ENCODE measurements around the gene GPR15.

Gene GPR15

DNA sequence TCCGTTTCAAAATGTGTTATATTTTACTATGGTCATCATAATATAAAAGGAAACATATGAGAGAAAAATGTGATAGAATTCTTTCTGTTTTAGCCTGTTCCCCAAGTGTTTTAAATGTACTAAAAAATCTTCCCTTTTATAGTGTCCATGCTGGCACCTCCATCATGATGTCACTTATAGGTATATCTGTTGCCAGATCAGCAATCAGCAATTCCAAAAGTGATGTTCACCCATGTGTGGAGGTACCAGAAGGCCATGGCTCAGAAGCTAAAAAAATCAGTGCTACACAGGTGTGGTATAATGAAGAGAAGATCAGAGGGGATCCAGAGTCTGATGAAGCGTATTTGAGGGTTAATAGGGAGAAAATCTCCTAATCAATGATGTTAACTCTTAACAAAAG is 1.1 kb upstream of the GPR15 start:
- no peak for DNase-seq

DNA sequence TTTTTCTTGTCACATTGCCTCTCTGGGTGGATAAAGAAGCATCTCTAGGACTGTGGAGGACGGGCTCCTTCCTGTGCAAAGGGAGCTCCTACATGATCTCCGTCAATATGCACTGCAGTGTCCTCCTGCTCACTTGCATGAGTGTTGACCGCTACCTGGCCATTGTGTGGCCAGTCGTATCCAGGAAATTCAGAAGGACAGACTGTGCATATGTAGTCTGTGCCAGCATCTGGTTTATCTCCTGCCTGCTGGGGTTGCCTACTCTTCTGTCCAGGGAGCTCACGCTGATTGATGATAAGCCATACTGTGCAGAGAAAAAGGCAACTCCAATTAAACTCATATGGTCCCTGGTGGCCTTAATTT is 478 bp downstream of the GPR15 start:
- DNase-seq = no peak

DNA sequence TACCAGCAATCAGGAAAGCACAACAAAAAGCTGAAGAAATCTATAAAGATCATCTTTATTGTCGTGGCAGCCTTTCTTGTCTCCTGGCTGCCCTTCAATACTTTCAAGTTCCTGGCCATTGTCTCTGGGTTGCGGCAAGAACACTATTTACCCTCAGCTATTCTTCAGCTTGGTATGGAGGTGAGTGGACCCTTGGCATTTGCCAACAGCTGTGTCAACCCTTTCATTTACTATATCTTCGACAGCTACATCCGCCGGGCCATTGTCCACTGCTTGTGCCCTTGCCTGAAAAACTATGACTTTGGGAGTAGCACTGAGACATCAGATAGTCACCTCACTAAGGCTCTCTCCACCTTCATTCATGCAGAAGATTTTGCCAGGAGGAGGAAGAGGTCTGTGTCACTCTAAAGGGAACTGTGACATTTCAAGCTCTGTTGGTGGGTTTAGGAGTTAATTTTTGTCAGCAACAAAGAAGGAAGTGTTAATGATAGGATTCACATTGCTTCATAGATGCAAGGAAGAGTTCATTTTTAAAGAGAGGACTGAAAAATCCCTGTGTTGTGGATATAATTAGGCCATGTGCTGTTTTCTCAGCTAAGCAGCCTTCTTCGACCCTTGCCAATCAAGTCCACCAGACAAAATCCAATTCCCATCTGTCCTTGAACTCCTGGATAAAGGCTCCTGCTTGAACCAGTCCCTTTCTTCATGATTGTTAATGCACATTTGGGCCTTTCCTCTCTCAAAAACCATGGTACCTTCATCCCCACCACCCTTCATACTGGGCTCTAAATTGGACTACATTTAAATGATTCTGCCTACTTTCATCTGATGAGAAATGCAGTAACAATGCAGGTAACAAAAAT is 1.2 kb downstream of the GPR15 start:
- no peak for DNase-seq

DNA sequence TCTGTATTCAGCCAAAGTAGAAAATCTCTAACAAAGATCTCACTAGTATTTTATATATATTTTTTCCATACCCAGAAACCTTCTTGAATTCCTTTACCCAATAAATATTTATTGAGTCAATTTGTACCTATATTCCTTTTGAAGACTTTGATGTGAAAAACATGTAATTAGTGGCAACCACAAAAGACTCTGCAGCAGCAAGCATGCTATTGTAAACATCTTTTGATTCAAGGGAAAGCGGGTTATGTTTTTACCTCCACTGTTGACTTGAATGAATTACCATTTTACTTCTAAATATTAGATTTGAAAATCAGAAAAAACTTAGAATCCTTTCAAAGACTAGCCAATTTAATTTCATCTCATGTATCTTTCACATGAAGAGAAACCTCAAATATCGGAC is 2.4 kb downstream of the GPR15 start:
- DNase-seq = no peak

DNA sequence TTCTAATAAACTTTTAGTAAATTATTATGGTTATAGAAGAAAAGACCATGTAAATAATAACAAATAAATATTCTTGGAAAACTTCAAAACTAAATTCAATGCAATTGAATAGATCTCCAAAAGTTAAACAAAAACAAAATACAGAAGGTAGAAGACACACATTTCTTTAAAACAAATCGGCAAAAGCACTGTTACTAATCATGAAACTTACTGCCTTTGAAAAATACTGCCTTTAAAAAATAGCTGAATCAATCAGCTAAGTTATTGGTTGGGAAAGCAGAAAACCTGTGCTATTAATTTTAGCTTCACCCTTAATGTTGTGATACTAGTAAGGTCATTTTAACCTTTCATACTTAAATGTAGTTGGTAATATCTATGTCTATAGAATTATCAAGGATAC is 3.0 kb downstream of the GPR15 start:
- DNase-seq = no peak

DNA sequence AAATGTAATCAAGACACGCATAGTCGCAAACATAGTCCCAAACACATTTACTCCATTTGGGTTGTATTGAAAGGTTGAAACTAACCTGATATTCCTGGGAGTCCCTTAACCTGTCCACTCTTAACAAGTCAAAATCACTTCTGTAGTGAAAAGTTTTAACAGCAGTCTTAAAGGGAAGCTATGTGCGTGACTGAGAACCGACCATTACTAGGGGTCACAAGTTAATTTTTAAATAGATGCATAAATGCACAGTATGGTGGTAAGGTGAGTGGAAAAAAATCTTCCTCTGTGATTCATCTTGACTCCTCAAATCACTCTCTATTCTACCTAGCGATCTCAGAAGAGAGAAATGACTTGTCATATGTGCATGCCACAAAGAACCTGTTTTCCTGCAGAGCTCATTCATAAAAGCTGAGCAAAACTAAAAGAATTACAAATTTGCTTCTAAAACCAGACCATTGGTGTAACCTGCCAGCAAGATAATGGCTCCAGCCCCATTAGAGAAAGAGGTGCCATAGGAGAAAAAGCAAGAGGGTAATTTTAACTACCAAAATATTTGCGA is 4.8 kb downstream of the GPR15 start:
- DNase-seq = no peak

DNA sequence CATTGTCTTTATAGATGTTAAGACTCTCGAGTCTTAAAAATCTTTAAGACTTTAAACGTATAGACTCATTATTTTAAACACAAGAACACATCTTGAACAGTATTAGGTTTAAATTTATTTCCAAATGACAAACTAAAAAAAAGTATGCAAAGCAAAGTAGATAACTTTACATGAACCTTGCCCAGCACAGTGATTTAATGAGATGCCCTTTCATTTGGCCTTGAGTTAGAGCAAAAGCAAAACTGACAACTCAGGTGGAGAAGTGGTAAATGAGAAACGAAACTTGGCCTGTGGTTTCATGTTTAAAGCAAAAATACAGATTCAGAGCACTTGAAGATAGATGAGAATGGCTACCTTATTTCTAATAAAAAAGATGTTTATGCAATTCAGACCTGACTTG is 8.6 kb downstream of the GPR15 start:
- DNase-seq = no peak

DNA sequence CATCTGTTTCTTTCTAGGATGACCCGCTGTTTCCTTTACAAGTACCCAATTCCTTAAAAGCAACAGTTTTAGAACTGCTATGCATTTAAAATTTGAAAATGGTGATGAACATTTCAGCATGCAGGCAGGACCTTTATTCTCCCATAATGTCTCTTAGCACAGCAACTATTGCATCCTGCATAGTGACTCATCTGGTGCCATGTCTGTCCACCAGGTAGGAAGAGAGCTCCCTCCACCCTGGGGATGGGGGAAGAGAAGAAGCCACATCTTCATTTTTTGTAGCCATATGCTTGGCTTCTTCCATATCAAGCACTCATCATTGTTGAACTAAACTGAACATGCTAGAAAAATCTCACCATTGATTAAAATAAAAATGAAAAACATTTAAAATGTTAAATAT is 9.9 kb downstream of the GPR15 start:
- DNase-seq = no peak

DNA sequence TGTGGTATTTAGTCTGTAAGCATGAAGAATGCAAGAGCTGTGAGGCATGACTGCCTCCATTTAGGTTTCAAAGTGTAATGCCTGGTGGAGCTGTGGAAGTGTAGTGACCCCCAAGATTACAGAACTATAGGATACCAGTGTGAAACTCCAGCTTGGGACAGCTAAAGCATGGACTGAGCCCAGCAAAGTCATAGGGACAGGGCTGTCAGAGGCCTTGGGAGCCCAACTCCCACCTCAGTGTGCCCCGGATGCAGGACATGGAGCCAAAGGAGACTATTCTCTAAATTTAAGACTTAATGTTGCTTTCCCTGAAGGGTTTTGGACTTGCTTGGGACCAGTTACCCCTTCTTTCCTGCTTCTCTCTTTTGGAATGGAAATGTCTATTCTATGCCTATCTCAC is 10.8 kb downstream of the GPR15 start:
- no peak for DNase-seq

DNA sequence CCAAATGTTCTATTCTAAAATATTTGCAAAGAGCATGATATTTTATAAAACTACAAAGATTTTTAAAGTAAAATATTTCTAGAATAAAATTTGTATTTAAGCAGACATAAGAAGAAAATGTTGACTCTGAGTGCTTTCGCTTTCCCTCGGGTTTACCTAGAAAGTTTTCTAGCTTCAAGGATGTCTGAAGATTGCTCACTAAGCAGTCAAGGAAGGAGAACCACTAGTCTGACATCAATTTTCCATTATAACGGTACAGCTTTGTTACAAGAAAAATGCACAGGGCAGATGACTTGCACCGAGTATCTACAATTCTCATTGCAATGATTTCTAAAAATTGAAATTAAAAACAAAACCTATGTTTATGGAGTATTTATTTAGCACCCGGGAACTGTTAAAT is 14.2 kb downstream of the GPR15 start:
- DNase-seq = no peak

DNA sequence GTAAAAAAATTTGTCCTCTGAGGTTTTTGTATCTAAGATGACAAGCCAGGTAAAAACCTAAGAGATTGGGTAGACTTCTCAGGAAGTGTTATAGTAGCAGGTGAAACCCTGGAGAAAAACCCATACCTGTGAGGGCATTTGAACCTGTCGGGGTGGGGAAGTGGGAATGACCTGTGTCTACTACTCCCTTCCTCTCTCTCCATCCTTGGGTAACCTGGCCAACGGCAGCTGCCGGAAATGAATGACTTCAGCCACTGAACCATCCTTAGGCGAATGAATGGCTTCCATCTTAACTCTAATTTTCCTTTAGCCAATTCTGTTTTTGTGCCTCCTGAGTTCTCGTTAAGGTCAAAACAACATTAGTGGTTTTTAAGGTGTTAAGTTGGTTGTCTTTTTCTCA is 16.8 kb downstream of the GPR15 start:
- no peak for DNase-seq

DNA sequence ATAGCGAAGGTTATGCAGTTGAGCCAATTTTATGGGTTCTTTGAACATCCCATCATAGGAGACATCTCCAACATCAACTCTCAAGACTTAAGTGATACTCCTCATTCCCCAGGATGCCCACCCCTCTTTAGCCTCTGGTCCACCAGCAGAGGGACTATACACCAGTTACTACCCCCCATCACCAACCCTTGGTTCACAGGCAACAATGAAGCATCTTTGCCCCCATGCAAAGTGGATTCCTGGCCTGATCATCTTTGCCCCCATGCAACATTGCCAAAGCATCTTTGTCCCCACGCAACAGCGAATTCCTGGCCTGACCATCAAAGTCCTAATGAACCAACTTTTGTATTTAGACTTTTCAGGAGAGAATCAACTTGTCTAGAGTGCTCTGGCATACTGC is 19.1 kb downstream of the GPR15 start:
- no peak for DNase-seq

DNA sequence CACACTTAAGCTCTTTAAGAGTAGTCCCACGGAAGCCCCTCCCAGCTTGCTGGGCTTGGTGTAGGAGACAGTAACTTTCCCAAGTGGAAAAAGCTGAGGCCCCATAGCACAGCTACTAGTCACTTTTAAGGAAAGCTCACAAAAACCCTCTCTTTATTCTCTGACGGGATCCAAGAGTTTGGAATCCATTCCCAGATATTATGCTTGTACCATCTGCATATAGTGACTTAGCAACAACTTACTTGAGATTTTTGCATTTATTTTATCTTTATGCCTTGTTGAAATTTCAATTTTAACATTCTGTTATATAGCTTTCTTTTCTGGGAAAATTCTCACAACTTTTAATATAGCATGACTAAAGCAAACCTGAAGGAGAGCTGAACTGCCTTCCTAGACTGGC is 19.5 kb downstream of the GPR15 start:
- no peak for DNase-seq

DNA sequence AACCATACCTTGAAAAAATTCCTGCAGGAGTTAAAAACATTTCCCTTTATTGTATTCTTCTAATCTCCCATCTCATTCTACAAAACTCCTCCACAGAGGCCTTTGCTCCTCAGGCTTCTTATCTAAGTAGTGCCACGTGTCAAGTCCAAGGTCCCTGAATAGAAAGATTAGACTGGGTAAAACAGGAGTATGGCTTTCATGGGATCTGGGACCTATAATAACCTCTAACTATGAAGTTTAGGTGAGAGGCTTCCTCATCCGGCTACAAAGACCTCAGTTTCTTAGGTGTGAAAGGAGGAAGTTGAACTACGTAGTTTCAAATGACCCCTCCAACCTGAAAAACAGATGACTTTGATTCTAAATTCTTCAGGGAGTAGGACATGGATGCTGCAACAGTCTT is 20.0 kb downstream of the GPR15 start:
- no peak for DNase-seq

DNA sequence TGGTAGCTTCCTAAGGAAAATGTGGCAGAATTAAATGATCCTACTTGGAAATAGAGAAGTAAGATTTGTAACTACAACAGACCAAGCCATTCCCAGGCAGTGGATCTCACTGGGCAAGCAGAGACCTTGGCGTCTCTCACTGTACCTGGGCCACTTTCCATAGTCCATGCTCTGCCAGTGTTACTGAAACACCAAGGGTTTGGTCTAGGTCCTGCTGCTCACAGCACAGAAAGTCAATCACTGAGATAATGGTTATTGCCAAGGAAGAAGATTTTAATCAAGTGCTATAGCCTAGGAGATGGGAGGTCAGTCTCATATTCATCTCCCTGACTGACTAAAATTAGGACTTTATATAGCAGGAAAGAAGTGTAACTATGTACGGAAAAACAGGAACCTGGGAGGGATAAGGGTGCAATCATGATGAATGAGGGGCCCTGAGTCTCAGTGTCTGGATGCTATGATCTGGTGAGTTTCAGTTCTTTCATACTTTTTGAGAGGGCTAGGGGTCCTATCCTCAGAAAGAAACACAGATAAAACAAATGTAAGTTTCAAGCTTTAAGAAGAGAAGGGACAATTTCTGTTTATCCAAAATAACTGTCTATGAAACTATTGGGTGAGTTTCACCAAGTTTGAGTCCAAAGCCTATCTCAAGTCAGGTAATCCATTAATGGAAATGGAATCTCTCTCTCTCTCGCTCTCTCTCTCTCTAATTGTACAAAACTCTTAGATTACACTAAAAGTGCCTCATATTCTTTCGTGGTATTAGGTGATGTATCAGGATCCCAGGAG is 20.6 kb downstream of the GPR15 start:
- DNase-seq = no peak

DNA sequence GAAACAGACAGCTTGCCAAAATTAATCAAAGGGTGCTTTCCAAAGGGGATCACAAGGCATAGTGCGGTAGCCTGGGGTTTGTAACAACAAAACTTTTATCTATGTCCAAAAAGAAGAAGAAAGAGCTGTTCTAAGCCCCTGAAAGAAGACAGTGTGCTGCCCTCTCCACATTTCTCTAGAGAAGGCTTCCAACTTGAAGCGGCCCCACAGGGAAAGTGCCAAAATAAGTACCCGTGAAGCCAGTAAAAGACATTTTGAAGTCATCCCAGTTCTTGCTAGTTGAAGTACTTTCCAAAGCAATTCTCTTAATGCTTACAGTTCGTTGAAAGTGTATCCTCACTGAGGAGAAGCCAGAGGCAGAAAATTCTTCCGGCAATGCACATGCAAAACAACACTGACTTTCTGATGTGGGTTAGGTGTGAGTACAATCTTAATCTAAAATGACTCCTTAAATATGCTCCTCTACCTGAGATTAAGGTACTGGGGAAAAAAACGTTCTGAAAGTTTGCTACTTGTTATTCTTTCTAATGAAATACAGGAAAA is 21.3 kb downstream of the GPR15 start:
- no peak for DNase-seq

DNA sequence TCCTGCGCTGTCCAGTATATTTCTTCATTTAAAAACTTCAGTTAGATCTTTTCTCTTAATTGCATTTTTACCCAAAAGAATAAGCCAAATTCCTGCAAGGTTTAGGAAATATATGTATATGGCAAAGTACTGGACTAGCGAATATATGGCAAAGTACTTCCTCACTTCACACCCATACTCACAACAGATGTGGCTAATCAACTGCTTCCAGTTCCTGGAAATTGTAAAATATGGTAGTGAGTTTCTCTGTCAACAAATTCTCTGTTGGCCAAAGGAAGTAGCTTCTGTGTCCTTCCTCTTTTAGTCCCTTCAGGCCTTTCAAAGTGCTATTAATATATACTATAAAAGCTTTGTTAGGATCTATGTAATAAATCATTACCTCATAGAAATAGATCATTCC is 22.0 kb downstream of the GPR15 start:
- no peak for DNase-seq

DNA sequence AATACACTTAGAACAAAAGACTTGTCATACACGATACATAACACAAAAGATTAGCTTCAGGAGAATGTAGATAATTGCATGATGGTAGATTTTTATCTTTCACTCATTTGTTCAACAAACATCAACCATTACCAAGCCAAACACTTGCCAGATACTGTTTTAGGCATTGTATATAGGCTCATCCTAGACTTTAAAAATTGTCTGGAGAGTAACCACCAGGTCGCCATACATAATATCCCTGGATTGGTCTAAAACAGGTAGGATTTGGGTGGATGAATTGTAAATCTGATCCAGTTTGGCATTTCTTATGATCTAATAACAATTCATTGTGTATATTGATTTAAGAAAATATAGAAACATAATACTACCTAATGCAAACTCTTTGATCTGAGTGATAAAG is 22.8 kb downstream of the GPR15 start:
- no peak for DNase-seq

DNA sequence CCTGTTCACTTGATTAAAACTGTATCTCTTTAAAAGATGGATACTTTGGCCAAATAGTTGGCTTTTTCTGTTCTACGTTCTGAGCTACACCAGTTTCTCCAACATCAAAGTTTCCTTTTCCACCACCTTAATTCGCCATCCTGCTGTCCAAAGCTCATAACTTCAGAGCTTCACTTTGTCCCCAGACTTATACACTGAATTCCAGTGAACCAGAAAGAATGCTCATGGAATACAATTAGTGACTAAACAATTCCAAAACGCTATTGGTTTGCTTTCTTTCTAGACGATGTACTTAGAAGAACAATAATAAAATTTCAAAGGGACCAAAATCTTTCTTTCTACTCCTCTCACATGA is 23.2 kb downstream of the GPR15 start:
- no peak for DNase-seq

DNA sequence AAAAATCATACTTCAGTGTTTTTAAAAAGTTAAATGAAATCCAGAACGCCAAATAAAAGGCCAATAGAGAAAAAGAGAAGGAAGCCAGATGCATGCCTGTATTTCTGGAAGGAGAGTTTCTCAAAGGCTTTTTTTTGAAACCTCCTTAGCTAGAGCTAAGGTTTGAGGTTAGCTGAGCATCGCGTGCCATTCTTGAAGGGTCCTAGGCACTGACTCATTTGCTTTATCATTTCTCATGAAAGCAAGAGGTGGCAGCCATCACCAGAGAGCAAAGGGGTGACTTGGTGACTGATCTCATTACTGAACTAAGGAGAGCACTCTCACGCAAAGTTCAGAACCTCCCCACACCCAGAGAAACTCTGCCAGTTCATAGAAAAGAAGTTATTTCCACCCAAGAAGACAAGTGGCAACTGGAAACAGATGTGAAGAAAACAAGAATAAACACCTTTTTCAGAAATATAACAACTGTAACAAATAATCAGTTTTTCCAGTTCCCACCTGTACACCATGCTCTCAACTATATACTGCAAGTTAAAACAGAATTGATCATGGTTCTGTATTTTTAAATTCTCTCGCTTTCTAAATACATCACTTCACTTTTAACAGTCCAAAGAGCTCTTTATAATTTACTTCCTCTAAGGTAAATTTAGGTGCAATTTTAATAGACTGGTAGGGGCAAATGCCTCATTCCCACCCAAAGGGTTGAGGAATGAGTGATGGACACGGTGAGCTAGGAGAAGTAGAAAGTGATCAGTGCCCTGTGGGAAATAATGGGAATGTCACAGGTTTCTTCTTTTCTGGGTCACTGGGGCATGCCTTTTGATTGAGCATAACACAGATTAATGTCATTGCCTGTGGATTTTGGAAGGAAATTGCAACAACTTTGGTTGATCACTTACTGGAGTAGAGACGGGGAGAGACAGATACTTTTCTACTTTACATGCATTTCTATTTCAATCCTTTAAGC is 24.7 kb downstream of the GPR15 start:
- no peak for DNase-seq

DNA sequence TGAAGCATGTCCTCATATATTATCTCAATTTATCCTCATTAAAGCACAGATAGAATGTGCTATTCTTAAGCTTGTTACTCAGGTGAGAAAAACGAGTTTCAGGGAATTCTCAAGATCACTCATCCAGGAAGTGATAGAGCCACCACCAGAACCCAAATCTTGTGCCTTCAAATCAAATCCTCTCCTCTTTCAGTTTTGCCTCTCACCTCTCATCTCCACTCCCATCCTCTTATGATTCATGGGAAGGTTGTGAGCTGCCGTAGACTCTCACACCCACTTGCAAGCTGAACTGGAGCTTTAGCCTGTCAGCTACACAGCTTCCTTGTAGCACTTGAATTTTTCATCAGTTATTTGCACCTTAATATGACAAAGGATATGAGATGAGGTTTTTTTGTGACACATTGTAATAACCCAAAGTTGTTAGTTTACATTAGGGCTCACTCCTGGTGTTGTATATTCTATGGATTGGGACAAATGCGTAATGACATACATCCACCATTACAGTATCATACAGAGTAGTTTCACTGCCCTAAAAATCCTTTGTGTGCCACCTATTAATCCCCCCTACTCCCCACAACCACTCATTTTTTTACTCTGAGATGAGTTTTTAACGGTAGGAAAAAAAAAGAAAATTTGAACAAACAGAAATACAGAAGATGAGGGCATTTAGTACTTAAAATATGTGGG is 25.7 kb downstream of the GPR15 start:
- DNase-seq = no peak

All from C1 segment of cervical spinal cord (tissue), 14 donors.